HG02981 (cell line): Measurements from ENCODE around the gene PDE4D.
"Not testable (repeated sequence)": the region's sequence is repeated elsewhere in the genome, so short reads cannot be mapped to it uniquely, and the experiment has no call there.

ENCODE experiments used
- ATAC-seq: cut with Tn5 transposase; IDR thresholded peaks from one replicate; pipeline ENCODE4 v1.9.1; 2021; ENCODE audit warnings: mild to moderate bottlenecking, moderate library complexity; ENCODE audit not compliant: unreplicated experiment

Gene PDE4D

DNA sequence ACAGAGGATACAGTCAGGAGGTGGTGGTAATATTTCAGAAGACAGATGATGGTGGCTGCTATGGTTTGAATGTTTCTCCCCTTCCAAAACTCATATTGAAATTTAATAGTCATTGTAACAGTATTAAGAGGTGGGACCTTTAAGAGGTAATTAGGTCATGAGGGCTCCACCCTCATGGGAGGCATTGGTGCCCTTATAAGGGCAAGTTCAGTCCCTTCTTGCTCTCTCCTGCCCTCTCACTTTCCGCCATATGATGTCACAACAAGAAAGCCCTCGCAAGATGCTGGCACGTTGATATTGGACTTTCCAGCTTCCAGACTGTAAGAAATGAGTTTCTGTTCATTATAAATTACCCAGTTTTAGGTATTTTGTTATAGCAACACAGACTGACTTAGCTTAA is 274.9 kb downstream of the PDE4D start:
- ATAC-seq, result no peak

DNA sequence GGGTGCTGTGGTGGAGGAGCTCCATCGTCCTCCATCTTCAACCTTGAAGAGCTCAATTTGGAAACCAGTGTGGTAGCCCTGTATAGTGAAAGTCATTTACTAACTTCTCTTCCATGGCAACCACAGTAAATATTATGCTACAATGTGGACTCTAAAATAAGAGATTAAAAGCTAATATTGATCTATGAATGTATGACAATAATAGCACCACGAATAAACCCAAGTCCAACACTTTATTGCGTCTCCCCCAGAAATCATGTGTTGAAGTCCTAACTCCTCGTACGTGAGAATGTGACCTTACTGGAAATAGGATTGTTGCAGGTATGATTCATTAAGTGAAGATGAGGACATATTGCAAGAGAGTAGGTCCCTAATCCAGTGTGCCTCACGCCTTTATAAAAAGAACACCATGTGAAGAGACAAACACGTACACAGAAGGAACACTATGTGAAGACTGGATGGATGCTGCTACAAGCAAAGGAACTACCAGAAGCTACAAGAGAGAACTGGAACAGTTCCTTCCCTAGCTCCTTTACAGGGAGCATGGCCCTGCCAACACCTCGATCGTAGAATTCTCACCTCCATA is 276.2 kb downstream of the PDE4D start:
- ATAC-seq, result no peak

DNA sequence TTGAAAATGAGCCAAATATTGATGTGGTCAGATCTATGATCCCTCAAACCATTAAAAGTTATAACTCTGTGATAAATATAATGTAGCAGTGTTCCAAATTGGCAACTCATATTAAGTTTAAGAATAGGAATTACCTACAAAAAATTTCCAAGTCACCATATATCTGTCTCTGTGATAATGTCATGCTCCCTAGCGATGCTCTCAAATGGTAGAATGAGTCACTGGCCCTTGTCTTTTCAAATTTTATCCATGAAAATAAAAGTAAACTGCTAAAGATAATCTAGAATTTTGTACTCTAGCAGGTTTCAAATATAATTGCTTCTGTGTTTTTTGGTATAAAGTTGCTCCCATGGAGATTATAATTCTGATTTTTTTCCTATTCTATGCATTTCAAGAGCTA is 277.1 kb downstream of the PDE4D start:
- no peak for ATAC-seq

DNA sequence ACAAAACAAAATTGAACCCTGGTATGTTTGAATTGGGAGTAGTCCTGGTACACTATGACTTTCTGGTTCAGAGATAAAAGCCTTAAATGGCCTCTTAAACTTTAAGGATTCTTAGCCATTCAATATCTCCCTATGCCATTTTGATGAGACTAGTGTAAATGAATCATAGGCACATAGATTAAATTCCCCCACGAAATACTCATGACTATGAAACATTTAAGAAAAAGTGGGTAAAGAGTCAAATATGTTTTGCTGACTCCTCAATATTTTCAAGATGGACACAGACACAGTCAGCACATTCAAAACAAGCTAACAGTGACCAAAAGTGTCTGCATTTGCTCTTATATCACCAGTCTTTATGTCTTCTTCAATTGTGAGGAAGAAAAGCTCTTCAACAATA is 278.3 kb downstream of the PDE4D start:
- ATAC-seq, result no peak

DNA sequence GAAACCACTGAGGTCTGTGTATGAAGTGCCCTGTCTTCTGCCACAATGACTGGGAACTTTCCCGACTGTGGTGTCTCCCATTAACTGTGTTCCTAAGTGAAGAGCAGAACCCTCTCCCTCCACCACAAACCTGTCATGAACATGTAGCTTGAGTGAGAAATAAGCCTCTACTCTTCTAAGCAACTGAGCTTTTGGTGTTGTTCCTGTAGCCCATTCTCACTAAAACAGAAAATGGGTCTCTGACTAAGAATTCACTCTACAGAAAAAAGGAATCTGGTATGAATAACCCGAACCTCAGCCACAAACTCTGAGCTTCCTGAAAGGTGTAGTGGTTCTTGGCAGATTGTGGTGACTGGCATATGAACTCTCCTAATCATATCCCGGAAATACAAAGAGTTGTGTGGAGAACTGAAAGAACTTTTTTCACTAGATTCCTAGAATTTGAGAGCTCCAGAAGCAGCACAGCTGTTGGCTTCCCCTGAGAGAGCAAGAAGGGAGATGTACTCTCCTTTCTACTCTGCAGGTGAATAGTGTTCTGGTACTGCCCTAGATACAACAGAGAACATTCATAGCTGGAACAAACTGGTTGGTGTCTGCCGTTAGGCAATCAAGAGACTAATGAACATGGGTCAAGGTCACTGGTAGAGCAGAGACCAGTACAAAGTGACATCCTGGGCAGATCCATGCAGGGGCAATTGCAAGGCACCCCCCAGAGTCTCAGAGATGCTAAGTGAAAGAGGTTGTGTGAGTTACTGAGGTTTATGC is 283.8 kb downstream of the PDE4D start:
- ATAC-seq, result no peak

DNA sequence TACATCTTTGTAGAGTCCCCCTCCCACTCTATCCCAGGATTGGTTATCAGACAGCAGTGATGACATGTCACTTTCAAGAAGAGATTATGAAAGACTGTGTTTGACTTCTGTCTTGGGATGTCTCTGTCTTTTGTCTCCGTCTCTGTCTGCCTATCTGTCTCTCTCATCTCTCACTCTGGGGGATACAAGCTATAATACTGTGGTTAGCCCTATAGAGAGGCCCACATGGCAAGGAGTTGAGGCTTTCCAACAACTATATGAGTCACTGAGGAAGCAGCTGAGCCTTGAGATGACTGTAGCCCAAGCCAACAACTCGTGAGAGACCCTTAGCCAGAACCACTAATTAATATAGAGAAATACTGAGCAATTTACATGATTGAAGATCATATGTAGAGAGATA is 284.8 kb downstream of the PDE4D start:
- peak; percentile 60 for ATAC-seq

DNA sequence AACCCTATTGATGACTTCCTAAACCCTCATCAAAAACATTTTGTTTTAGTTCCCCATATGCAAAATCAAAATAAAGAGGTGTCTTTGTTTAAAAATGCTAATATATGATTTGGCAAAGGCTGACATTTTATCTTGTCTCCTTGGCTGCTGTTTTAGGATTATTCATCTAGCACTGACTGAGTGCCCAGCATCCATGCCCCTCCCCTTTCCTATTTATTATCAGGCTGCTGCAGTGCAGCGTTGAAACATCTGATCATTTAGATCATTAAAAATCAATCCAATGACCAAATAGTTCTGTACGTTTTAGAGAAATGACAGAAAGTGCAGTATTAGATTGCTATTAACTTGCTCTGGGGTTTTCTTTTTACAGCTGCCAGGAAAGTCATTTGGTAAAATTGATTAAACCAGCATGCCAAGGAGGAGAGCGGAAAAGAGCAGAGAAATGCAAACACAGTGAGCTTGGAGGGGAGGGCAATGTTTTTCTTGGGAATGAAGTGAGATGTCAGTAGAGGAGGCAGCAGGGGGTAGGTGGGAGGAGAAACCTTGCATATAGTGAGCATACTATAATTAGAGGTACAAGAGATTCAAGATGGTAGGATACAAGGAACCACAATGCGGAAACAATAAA is 286.3 kb downstream of the PDE4D start:
- no peak for ATAC-seq

DNA sequence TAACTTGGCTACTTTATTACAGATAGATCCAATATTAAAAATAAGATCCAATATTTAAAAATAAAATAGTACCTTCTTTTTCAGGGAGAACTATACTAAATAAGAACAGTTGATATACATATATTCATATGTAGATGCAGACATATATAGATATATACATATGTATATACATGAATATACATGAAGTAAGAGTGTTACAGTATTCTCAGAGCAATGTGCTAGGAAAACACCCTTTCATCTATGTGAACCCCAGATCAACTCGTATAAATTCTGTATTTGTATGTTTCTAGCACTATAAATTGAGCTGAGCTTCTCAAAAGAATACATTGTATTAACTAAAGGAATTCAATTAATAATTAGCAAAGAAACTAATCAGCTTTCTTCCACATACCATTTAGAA is 287.6 kb downstream of the PDE4D start:
- no peak for ATAC-seq

DNA sequence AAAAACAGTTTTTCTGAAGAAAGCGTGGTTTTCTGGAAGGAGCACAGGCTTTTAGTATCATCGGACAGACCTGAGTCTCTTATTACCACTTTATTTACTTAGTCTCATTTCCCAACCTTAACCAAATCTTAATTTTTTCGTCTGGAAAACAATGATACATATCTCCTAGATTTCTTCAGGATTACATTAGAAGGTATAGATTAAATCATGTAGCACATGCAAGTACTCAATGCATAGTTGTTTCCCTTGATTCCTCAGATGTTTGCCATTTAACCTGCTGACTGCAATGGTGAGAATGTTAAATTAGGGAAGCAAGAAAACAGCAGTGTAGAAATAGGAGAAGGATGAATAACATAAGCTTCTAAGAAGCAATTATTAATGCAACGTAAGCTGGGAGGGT is 289.4 kb downstream of the PDE4D start:
- no peak for ATAC-seq

DNA sequence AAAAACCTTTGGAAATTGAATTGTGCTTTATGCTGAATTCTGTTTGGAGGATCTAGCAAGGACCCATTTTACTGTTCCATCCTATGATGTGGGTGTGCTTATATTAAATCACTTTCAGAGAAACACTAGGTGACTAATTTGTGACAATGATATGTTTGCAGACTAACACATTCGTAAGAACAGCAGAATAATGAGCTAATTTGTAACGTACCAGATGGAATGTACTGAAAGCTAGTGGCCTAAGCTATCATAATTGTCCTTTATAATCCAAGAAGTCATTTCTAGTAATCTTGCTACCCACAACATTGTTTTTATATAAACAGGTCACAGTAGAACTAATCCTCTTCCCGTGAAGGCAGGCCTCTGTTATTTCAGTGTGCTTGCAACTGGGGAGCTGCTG is 292.5 kb downstream of the PDE4D start:
- ATAC-seq, result no peak

DNA sequence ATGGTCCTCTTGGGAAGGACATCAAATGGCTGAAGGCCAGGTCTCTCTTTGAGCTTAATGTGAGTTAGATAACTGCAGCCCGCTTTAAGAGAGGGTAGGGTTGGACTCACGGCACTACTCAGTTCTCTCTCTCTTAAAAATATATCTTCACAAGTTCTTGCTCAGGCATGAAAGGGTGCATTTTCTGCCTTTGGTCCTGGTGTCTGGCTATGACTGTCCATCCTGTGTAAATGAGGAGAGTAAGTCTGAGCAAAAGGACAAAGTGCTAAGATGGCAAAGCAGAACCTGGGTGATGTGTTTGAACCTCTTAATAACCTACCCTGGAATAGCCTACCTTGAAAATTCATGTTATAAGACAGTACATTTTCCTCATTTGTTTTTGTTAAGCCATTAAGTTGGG is 293.4 kb downstream of the PDE4D start:
- no peak for ATAC-seq

DNA sequence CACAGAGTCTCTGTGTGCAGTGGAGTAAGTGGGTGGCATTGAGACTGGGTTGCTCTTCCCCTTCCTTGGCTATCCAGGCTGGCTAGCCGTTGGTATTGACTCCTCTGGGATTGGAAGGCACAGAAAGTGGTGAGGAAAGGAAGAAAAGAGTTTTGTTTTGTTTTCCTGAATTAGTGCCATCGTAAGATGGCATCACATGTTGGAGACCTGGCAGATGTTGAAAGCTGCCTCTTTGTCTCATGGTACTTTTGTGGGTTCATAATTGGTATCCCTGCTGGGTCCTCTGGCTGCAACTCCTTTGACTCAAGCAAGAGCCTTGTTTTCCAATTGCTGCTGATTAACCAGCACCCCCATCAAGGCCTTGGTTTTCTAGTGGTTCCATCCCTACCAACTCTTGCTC is 293.8 kb downstream of the PDE4D start:
- ATAC-seq, result no peak

DNA sequence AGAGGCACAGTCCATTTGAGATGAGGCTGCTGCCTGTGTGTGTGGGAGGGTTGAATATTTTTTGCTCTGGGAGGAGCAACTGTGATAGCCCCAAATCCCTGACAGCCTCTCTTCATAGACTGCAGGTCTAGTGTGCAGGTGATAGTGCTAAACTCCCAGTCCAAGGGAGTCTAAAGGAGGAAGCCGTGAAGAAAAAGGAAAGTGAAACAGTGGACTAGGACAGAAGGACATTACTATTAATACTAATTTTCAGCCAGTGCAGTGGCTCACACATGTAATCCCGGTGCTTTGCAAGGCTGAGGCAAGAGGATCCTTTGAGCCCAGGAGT is 295.0 kb downstream of the PDE4D start:
- ATAC-seq, result peak; percentile 56

DNA sequence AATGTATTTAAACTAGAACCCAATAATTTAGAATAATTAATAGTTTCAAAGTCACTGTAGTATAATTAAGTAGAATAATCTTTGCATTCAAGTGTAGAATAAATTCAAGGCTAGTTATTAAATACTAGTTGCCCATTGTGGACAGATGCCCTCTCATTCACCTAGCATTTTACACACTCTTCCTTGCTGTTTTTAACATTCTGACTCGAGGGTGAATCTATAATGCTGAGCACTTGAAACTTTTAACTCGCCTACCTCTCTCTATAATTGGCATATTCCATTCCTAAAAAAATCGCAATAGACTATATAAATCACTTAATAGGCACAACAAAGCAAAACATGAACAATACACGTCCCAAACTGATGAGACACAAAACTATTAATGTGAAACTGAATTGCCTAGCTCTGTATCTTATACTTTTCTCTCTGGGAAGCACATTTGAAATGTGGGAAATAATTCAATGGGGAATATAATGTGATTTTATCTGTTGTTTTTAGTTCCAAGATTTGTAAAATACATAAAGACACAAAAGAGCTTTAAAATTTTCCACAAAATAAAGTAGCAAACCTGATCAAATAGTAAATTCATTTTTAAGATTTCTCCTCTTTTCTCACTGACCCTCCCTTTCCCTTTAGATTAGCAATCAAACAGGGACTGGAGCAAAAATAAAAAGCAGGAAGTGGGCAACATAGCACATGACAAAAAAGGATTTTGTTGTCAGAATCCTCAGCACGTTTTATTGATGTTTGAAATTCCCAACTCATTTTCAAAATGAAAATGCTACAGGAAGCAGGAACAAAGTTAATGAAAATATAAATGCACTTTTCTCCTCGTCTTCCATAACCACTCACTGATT is 295.6 kb downstream of the PDE4D start:
- peak; percentile 11 for ATAC-seq

DNA sequence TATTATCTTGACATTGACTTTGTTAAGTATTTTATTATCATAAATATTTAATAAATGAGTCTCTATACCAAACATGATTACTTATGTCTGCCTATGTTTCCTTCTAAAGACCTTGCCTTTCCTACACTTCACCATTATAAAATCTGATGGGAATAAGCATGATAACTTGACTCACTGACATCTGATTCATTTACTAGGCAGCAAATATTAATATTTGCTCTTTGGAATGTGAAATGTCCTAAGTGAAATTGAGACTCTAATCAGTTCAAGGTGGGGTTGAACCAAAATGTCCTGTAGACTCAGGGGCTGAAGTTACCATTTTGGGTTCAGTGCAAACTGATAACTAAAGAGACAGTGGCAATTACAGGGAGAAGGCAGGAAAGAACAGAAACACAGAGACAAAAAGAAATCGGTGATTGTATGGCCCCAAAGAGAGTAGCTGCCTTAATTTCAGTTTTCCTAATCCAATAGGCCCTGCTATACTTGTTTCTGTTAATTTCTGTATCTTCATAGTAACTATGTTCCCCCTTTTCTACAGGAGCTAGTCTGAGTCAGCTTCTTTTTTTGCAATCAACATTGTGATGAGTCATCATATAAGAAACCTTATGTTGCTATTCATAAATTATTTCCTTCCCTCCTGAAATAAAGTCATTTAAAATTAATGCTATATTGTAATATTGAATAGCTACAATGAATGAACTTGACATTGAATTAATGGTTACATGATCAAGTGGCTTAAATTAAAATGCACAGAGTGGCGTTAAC is 296.8 kb downstream of the PDE4D start:
- ATAC-seq, result no peak

DNA sequence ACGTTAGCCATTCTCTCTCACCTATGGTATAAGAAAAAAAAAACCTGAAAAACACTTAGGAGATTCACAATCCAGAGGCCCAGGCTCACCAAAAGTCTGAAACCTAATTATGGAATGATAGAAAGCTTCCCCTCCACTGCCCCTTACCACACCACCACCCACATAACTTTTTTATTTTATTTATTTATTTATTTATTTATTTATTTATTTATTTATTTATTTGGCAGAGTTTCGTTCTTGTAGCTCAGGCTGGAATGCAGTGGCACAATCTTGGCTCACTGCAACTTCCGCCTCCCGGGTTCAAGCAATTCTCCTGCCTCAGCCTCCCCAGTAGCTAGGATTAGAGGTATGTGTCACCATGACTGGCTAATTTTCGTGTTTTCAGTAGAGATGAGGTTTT is 299.4 kb downstream of the PDE4D start:
- not testable (repeated sequence) for ATAC-seq

DNA sequence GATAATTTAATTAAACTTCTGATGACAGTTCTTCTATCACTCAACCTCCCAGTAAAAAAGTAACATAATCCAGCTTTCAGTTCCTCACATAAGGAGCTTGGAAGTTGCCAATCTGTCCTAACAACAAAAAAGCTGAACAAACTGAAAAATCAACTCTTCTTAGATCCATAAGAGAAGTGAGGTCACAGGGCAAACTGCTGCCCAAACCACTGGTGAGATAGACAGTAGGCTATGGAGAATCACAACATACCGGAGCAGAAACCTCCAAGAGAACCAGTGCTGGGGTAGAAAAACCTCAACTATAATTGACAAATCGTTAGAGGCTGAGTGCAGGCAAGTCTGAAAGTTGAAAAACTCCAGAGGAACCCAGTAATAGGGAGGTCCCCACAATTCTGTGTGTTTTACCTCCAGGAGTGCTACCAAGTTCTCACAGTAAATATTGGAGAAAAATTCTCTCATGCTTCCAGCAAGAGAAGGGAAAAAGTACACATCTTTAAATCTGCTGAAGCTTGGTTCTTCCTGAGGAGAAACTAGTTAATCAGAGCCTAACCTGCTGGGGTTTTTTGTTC is 300.0 kb downstream of the PDE4D start:
- no peak for ATAC-seq

DNA sequence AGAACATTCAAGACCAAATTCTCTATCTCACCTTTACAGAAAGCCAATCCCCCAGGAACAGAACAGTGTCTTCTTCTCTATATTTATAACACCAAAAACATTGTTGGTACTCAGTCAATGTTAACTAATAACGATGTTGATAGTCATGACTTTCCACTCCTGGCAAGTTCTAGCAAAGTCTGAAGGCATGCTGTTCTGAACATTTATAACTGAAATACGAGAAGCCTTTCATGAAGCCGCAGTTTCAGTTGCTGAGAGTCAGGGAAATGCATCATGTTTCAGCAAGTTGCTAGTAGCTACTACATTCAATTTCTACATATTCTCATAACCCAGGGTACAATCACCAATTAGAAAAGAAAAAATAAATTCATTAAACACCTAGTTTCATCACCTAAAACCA is 301.4 kb downstream of the PDE4D start:
- ATAC-seq, result no peak

DNA sequence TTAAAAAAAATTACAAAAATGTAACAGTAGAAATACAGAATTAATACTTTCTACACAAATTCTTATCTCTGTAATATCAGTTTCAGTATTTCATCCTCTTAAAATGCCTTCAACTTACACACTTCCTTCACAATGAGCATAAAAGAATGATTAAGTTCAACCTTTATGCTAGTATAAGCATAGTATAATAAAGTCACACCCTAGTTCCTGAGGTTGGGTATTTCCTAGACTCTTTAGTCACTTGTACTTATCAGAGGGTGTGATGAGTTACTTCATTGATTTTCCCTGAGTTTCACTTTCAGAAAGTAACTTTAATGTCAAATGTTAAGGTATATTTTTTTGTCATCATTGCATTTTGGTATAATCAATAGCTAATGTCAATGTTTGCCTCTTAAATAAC is 302.4 kb downstream of the PDE4D start:
- peak; percentile 87 for ATAC-seq

DNA sequence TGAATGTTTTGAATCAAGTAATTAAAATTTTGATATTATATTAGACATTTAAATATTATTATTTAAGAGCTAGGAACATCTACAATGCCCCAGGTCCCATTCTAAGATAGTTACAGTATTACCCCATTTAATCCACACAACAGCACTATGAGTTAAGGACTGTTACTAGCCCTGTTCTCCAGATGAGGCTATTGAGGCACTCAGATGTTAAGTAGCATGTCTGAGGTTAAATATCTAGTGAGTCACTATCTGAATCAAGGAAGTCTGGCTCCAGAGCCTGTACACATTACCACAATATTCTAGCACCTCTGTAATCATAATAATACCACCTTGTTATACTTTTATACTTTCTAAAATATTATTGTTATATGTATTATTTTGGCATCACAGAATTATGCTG is 304.6 kb downstream of the PDE4D start:
- ATAC-seq, result no peak
